ENCODE results near the gene SAP30BP.

The SAP30BP gene

GRCh38 chr17:75638893-75639292, 28.2 kb upstream of the SAP30BP start:
- no peak for TF ChIP-seq CTCF (IDR thresholded peaks at IDR 0.05; ENCODE audit: insufficient read depth, missing control alignments)
- no peak for DNase-seq (ENCODE audit: insufficient read length, low spot score)
- no peak for FAIRE-seq

GRCh38 chr17:75639327-75639726, 27.8 kb upstream of the SAP30BP start:
- FAIRE-seq (no peak), DNase-seq (ENCODE audit: insufficient read length, low spot score) (no peak)
- TF ChIP-seq CTCF (IDR thresholded peaks at IDR 0.05; ENCODE audit: insufficient read depth, missing control alignments), result no peak

- DNase-seq (ENCODE audit: insufficient read length, low spot score) (no peak), FAIRE-seq (no peak)
- TF ChIP-seq CTCF (IDR thresholded peaks at IDR 0.05; ENCODE audit: insufficient read depth, missing control alignments), result no peak
Observed at GRCh38 chr17:75639771-75640555, 27.2 kb upstream of the SAP30BP start.

GRCh38 chr17:75640556-75641119, 26.5 kb upstream of the SAP30BP start:
- DNase-seq (ENCODE audit: insufficient read length, low spot score), result no peak
- no peak for FAIRE-seq
- no peak for TF ChIP-seq CTCF (IDR thresholded peaks at IDR 0.05; ENCODE audit: insufficient read depth, missing control alignments)

- DNase-seq (ENCODE audit: insufficient read length, low spot score) (no peak), FAIRE-seq (no peak)
- TF ChIP-seq CTCF (IDR thresholded peaks at IDR 0.05; ENCODE audit: insufficient read depth, missing control alignments), result no peak
Observed at GRCh38 chr17:75641343-75641742, 25.8 kb upstream of the SAP30BP start.

- no peak for FAIRE-seq
- DNase-seq (ENCODE audit: insufficient read length, low spot score), result no peak
- no peak for TF ChIP-seq CTCF (IDR thresholded peaks at IDR 0.05; ENCODE audit: insufficient read depth, missing control alignments)
Observed at GRCh38 chr17:75642182-75642783, 24.9 kb upstream of the SAP30BP start.
